K562 (cell line): Measurements from ENCODE around the gene MEF2C. TPM values are rescaled to one million over a fixed set of nuclear protein-coding genes. Genes with fewer than 3 reads are reported as not detected.

Experiments used
- ATAC-seq: fragments of 200-7000 bp; cut with Tn5 transposase; 3 replicates; pipeline ENCODE4 v1.9.1; 2020; ENCODE audit warnings: moderate library complexity
- BruUV-seq: library from RNA; stranded (reverse); fragments of 400-500 nt; replicated peaks from 2 replicates; lab custom pipeline; 2021; lab: Mats Ljungman, UMichigan
- CTCF ChIA-PET: fragments of 300-600 bp; formaldehyde crosslinking; extraction: SDS; loops from one replicate; lab custom pipeline; 2021; ENCODE audit warnings: low intra/inter-chr PET ratio; lab: Yijun Ruan, JAX
- POLR2A ChIA-PET: fragments of 300-600, 350-650 bp; sonication (Branson Sonifier 250); formaldehyde crosslinking; extraction: SDS; loops from one replicate; lab custom pipeline; 2021; ENCODE audit warnings: antibody characterized with exemption, inconsistent platforms; lab: Yijun Ruan, JAX
- DNase-seq, 4 experiments: peaks; one replicate each; pipeline versions ENCODE4 v3.0.0 to v3.0.0-alpha.2; 2011 to 2018; ENCODE audit warnings: low spot score in 3 of 4, mixed read lengths in 3 of 4; ENCODE audit errors: extremely low read depth in 1 of 4
- FAIRE-seq: peaks from 2 replicates; lab custom pipeline; 2011; peaks lifted over from hg19 to GRCh38; lab: Jason Lieb, UNC
- H2AFZ ChIP-seq: 2 replicates; pipeline ENCODE4 v1.6.0; 2011; ENCODE audit warnings: low read depth, low read length, control low read depth, inconsistent platforms
- H3K27ac ChIP-seq: fragments of 200-600 bp; 3 replicates; pipeline ENCODE4 v1.8.0; 2011; ENCODE audit warnings: low read depth, mild to moderate bottlenecking, control low read depth, inconsistent platforms, low read length, moderate library complexity, mixed read lengths; ENCODE audit errors: extremely low read depth
- H3K27me3 ChIP-seq, 2 experiments: fragments of 300-600 bp in 1 of 2; 2 replicates in 1 of 2; 3 replicates in 1 of 2; pipeline versions ENCODE4 v1.6.0 to v1.8.0; 2011; ENCODE audit warnings: inconsistent platforms in 2 of 2, low read length in 2 of 2, mild to moderate bottlenecking in 1 of 2, mixed read lengths in 1 of 2, moderate library complexity in 1 of 2; ENCODE audit not compliant: control insufficient read depth in 2 of 2, insufficient read depth in 2 of 2
- H3K36me3 ChIP-seq: fragments of 300-600 bp; 3 replicates; pipeline ENCODE4 v1.8.0; 2011; ENCODE audit warnings: mild to moderate bottlenecking, low read length, inconsistent platforms; ENCODE audit not compliant: control insufficient read depth, insufficient read depth
- H3K4me1 ChIP-seq, 2 experiments: fragments of 200-600 bp in 1 of 2; replicated peaks in 1 of 2; 2 replicates in 1 of 2; 3 replicates in 1 of 2; pipeline versions ENCODE4 v1.5.1 to v1.8.0; 2011; ENCODE audit warnings: inconsistent platforms in 2 of 2, low read length in 2 of 2, mild to moderate bottlenecking in 1 of 2, mixed read lengths in 1 of 2, moderate library complexity in 1 of 2; ENCODE audit not compliant: control insufficient read depth in 2 of 2, insufficient read depth in 2 of 2
- H3K4me2 ChIP-seq: 2 replicates; pipeline ENCODE4 v1.6.1; 2011; ENCODE audit warnings: low read length, control low read depth, inconsistent platforms, mixed read lengths; ENCODE audit not compliant: insufficient read depth
- H3K4me3 ChIP-seq: fragments of 200-600 bp; sonication (generic), shearing (Covaris generic); 2 replicates; pipeline ENCODE4 v1.5.1; 2016; ENCODE audit warnings: control low read depth, inconsistent platforms
- H3K79me2 ChIP-seq: fragments of 200-600 bp; 3 replicates; pipeline ENCODE4 v1.8.0; 2011; ENCODE audit warnings: low read length, inconsistent platforms; ENCODE audit not compliant: control insufficient read depth, insufficient read depth
- H3K9ac ChIP-seq, 2 experiments: 2 replicates each; pipeline versions ENCODE4 v1.6.0 to v1.6.1; 2011; ENCODE audit warnings: low read depth in 2 of 2, low read length in 2 of 2, control low read depth in 1 of 2, inconsistent platforms in 1 of 2, mild to moderate bottlenecking in 1 of 2, mixed read lengths in 1 of 2; ENCODE audit not compliant: insufficient read depth in 1 of 2
- H3K9me1 ChIP-seq: one replicate; pipeline ENCODE4 v1.6.0; 2011; ENCODE audit warnings: inconsistent platforms, mild to moderate bottlenecking, low read length, moderate library complexity; ENCODE audit not compliant: control insufficient read depth, insufficient read depth
- H3K9me3 ChIP-seq: replicated peaks from 2 replicates; pipeline ENCODE4 v1.5.1; 2011; ENCODE audit warnings: low read depth, low read length, inconsistent platforms; ENCODE audit not compliant: control insufficient read depth, insufficient read depth
- H4K20me1 ChIP-seq: replicated peaks from 2 replicates; pipeline ENCODE4 v1.6.1; 2011; ENCODE audit warnings: low read length, inconsistent platforms, mixed read lengths; ENCODE audit not compliant: control insufficient read depth, insufficient read depth
- FOXA1 ChIP-seq: fragments of 450-650 bp; IDR thresholded peaks from 2 replicates; pipeline ENCODE4 v1.6.1; 2016; ENCODE audit warnings: mild to moderate bottlenecking, borderline replicate concordance
- KAT8 ChIP-seq: fragments of 450-650 bp; IDR thresholded peaks from 2 replicates; pipeline ENCODE4 v1.6.1; 2016; ENCODE audit warnings: low read depth, mild to moderate bottlenecking
- KDM5B ChIP-seq: fragments of 200-600 bp; sonication (generic); IDR thresholded peaks from 2 replicates; pipeline ENCODE4 v1.6.1; 2012; ENCODE audit warnings: low read depth, mild to moderate bottlenecking, moderate library complexity, low read length, control low read depth, inconsistent platforms; ENCODE audit not compliant: insufficient replicate concordance
- KLF16 ChIP-seq: IDR thresholded peaks from 2 replicates; pipeline ENCODE4 v1.6.1; 2016; ENCODE audit warnings: antibody characterized with exemption
- THRAP3 ChIP-seq: fragments of 450-650 bp; IDR thresholded peaks from 2 replicates; pipeline ENCODE4 v1.6.1; 2016; ENCODE audit warnings: mild to moderate bottlenecking, inconsistent platforms, borderline replicate concordance
- ZNF431 ChIP-seq: sonication (generic); formaldehyde crosslinking; IDR thresholded peaks from 2 replicates; pipeline ENCODE4 v1.8.0; 2022; ENCODE audit warnings: mild to moderate bottlenecking, missing genetic modification reagents
- ZSCAN32 ChIP-seq: fragments of 450-650 bp; formaldehyde crosslinking; IDR thresholded peaks from 2 replicates; pipeline ENCODE4 v1.4.0; 2020; ENCODE audit warnings: mild to moderate bottlenecking, moderate library complexity
- WGBS: fragments of 100-300 bp; shearing (Covaris generic); methylation state at CpG from one replicate; pipeline ENCODE4 v1.1.6; 2016; ENCODE audit warnings: low coverage, mixed read lengths; ENCODE audit not compliant: insufficient coverage; ENCODE audit errors: missing lambda C conversion rate; 5-methylcytosine and 5-hydroxymethylcytosine counted together
- in situ Hi-C: fragments of 300-500 bp; cut with MboI; formaldehyde crosslinking; loops from 4 replicates; pipeline ENCODE4 v1.15.0; 2018; ENCODE audit warnings: inconsistent platforms, mixed read lengths
- intact Hi-C: fragments of 100-400 bp; cut with micrococcal nuclease; formaldehyde crosslinking; loops from 2 replicates; pipeline ENCODE4 v1.14.2; 2022
- polyA plus RNA-seq, 8 experiments: library from polyadenylated mRNA; depleted of rRNA in 4 of 8; stranded (reverse) in 5 of 8; unstranded in 3 of 8; fragments of >200 nt; fragmentation: Nextera tagmentation in 2 of 8; fragmentation: Illumina TruSeq in 1 of 8; extraction: Ambion mirVana in 2 of 8; extraction: Trizol in 1 of 8; gene quantifications; 2 replicates each; pipeline versions ENCODE4 v1.2.1 to v1.2.3, GENCODE V29; 2011 to 2014; ENCODE audit warnings: inconsistent platforms in 1 of 8, missing spikeins in 1 of 8
- total RNA-seq, 7 experiments: library from RNA; depleted of rRNA in 6 of 7; stranded (reverse); fragments of >200 nt in 6 of 7; fragmentation: Illumina TruSeq in 2 of 7; extraction: Trizol in 2 of 7; gene quantifications; 2 replicates each; pipeline versions ENCODE4 v1.2.1 to v1.2.3, GENCODE V29; 2011 to 2021; ENCODE audit warnings: low replicate concordance in 1 of 7
- TF ChIP-seq, protein P1 (sequence below): fragments of 450-650 bp; IDR thresholded peaks from 2 replicates; pipeline ENCODE4 v1.7.0; 2016; ENCODE audit warnings: borderline replicate concordance

MEF2C gene
- total and polyA plus RNA-seq, 9 of the 15 experiments (the other 6 are each of a cell fraction or from before 2014, with no cell fraction given) = 25.1 to 67.8 (median 58.3) TPM

DNA sequence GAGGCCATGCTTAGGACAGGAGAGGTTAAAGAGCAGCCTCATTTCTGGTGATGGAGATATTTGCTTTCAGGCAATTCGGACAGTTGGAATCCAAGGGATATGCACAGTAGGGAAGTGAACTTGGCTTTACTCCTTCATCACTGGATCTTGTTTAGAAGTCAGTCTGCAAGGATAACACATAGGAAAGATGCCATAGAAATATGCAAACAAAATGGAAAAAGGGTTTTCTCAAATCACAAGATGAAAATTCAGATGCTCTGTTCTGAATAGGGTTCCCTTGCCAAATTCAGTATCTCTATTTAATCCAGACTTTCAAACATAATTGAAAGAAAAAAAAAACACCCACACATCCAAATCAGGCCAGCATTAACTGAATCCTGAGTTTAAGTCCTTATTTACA lies 166.9 kb downstream of the MEF2C start:
- in situ Hi-C loops = loop anchor here (25.0 kb wide), 1 partner anchor 1546 kb away; no protein-coding TSS in a partner anchor
- intact Hi-C loops = no loop called here
- Histone ChIP-seq H3K27ac (no peak overlapping the region), H3K9me1 (no peaks in the 10 kb centered on the region), H3K79me2 (no peaks in the 10 kb centered on the region), H3K36me3 (peaks cover 5% of the 10 kb centered on the region; the same call in 1 of the 3 replicates), H3K9ac (no peak overlapping the region), H2AFZ (no peak overlapping the region), H3K4me2 (no peak overlapping the region), H3K27me3 (no peaks in the 10 kb centered on the region), H4K20me1 (no peaks in the 10 kb centered on the region), H3K4me3 (no peak overlapping the region), H3K4me1 (no peaks in the 10 kb centered on the region), H3K9me3 (no peaks in the 10 kb centered on the region)
- DNase-seq = no peak
- no peak for FAIRE-seq
- BruUV-seq = no TSS peak
- ATAC-seq = no peak
- ChIA-PET CTCF (no interaction called here), POLR2A (no interaction called here)
- WGBS = 65% methylated on average over 1 of the region's 1 CpG
- TF ChIP-seq KLF16 = no peak
- no peak for TF ChIP-seq ZNF431 (CRISPR knock-in tag)
- TF ChIP-seq KAT8 = no peak
- TF ChIP-seq FOXA1 = no peak
- no peak for TF ChIP-seq THRAP3
- TF ChIP-seq, protein P1, sequence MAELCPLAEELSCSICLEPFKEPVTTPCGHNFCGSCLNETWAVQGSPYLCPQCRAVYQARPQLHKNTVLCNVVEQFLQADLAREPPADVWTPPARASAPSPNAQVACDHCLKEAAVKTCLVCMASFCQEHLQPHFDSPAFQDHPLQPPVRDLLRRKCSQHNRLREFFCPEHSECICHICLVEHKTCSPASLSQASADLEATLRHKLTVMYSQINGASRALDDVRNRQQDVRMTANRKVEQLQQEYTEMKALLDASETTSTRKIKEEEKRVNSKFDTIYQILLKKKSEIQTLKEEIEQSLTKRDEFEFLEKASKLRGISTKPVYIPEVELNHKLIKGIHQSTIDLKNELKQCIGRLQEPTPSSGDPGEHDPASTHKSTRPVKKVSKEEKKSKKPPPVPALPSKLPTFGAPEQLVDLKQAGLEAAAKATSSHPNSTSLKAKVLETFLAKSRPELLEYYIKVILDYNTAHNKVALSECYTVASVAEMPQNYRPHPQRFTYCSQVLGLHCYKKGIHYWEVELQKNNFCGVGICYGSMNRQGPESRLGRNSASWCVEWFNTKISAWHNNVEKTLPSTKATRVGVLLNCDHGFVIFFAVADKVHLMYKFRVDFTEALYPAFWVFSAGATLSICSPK = no peak
- TF ChIP-seq ZSCAN32 (CRISPR knock-in tag) = no peak
- no peak for TF ChIP-seq KDM5B
